Measurements from ENCODE around the gene BEX4. TPM values are rescaled to one million over a fixed set of nuclear protein-coding genes. Genes with fewer than 3 reads are reported as not detected.
A peak's percentile ranks its signal among the peaks of the same experiment; 100 is the strongest.

BEX4 gene
- polyA plus RNA-seq, 1 donor from 2014 or later, result 417 TPM

DNA sequence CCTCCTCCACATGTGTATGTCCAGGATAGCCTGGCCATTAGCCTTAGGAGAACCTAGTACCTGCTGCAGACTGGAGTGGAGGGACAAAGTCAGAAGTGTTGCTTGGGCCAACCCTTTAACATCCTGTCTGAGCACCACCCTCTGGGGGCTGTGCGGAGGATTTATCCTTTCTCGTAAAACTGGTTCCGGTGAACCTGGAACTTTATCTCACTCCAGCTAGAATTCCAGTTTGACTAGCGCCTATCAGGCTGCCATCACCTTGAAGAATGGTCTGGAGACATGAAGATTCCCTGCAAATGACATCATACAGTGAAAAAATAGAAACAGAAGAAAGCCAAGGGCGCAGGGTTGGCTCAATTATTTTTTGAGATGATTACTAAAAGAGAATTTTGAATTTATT lies 36.1 kb downstream of the BEX4 start:
- Histone ChIP-seq H2AFZ (ENCODE audit: low read depth, low read length) (no peak overlapping the region), H3K36me3 (ENCODE audit: insufficient read depth, low read length) (no peaks in the 10 kb centered on the region), H3K79me2 (replicated peaks; ENCODE audit: insufficient read depth, low read length) (no peaks in the 10 kb centered on the region), H4K20me1 (ENCODE audit: insufficient read depth) (no peaks in the 10 kb centered on the region), H3K27ac (ENCODE audit: low read length) (no peak overlapping the region), H3K9me3 (ENCODE audit: low read length) (no peaks in the 10 kb centered on the region), H3K9ac (ENCODE audit: low read length) (no peak overlapping the region), H3K4me3 (ENCODE audit: low read length) (no peak overlapping the region), H3K9me2 (ENCODE audit: insufficient read depth, low read length) (no peaks in the 10 kb centered on the region), H3K27me3 (ENCODE audit: insufficient read depth, low read depth, low read length) (no peaks in the 10 kb centered on the region), H3F3A (ENCODE audit: insufficient read depth, low read length, poor library complexity, severe bottlenecking) (no peaks in the 10 kb centered on the region), H3K4me2 (ENCODE audit: low read length) (no peak overlapping the region)
- TF ChIP-seq RAD21 (conservative IDR thresholded peaks at IDR 0.05), result no peak
- TF ChIP-seq, protein P1, sequence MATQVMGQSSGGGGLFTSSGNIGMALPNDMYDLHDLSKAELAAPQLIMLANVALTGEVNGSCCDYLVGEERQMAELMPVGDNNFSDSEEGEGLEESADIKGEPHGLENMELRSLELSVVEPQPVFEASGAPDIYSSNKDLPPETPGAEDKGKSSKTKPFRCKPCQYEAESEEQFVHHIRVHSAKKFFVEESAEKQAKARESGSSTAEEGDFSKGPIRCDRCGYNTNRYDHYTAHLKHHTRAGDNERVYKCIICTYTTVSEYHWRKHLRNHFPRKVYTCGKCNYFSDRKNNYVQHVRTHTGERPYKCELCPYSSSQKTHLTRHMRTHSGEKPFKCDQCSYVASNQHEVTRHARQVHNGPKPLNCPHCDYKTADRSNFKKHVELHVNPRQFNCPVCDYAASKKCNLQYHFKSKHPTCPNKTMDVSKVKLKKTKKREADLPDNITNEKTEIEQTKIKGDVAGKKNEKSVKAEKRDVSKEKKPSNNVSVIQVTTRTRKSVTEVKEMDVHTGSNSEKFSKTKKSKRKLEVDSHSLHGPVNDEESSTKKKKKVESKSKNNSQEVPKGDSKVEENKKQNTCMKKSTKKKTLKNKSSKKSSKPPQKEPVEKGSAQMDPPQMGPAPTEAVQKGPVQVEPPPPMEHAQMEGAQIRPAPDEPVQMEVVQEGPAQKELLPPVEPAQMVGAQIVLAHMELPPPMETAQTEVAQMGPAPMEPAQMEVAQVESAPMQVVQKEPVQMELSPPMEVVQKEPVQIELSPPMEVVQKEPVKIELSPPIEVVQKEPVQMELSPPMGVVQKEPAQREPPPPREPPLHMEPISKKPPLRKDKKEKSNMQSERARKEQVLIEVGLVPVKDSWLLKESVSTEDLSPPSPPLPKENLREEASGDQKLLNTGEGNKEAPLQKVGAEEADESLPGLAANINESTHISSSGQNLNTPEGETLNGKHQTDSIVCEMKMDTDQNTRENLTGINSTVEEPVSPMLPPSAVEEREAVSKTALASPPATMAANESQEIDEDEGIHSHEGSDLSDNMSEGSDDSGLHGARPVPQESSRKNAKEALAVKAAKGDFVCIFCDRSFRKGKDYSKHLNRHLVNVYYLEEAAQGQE (IDR thresholded peaks at IDR 0.05; ENCODE audit: borderline replicate concordance), result no peak
- no peak for TF ChIP-seq EP300 (conservative IDR thresholded peaks at IDR 0.05; ENCODE audit: poor library complexity, severe bottlenecking)
- TF ChIP-seq, protein P2, sequence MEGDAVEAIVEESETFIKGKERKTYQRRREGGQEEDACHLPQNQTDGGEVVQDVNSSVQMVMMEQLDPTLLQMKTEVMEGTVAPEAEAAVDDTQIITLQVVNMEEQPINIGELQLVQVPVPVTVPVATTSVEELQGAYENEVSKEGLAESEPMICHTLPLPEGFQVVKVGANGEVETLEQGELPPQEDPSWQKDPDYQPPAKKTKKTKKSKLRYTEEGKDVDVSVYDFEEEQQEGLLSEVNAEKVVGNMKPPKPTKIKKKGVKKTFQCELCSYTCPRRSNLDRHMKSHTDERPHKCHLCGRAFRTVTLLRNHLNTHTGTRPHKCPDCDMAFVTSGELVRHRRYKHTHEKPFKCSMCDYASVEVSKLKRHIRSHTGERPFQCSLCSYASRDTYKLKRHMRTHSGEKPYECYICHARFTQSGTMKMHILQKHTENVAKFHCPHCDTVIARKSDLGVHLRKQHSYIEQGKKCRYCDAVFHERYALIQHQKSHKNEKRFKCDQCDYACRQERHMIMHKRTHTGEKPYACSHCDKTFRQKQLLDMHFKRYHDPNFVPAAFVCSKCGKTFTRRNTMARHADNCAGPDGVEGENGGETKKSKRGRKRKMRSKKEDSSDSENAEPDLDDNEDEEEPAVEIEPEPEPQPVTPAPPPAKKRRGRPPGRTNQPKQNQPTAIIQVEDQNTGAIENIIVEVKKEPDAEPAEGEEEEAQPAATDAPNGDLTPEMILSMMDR (IDR thresholded peaks at IDR 0.05; ENCODE audit: poor library complexity, severe bottlenecking), result no peak
- no peak for TF ChIP-seq MXI1 (conservative IDR thresholded peaks at IDR 0.05; ENCODE audit: poor library complexity, severe bottlenecking)
- no peak for TF ChIP-seq EZH2 (IDR thresholded peaks at IDR 0.05; ENCODE audit: borderline replicate concordance, insufficient read depth, low read length, poor library complexity, severe bottlenecking)
- TF ChIP-seq POLR2AphosphoS5 (IDR thresholded peaks at IDR 0.05), result no peak
- no peak for TF ChIP-seq SMC3 (conservative IDR thresholded peaks at IDR 0.05; ENCODE audit: poor library complexity)
- no peak for TF ChIP-seq TAF1 (IDR thresholded peaks at IDR 0.05; ENCODE audit: low read depth)

DNA sequence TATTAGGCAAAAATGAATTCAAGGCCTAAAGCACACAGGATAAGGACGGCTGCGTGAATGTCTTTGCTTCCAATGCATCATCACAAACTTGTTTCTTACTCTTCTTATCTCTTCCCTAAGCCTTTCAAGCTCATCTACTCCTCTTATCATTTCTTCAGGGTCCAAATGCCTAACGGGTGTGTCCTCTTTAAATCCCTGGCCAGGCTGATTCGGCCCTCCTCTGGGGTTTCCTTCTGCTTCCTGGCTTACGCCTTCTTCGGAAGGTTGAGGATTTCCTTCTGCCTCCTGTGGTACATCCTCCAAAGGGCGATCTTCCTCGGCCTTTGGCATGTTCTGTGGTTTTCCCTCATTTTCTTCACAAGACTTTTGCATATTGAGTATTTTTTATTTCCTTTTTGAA lies 38.7 kb downstream of the BEX4 start:
- no peaks in the 10 kb centered on the region for H3K9me2 ChIP-seq (ENCODE audit: insufficient read depth, low read length)
- H3K4me2 ChIP-seq (ENCODE audit: low read length), result peak overlapping the region; percentile 82
- no peaks in the 10 kb centered on the region for H3K36me3 ChIP-seq (ENCODE audit: insufficient read depth, low read length)
- TF ChIP-seq, protein P2 (IDR thresholded peaks at IDR 0.05; ENCODE audit: poor library complexity, severe bottlenecking), result no peak
- no peak for TF ChIP-seq EZH2 (IDR thresholded peaks at IDR 0.05; ENCODE audit: borderline replicate concordance, insufficient read depth, low read length, poor library complexity, severe bottlenecking)
- TF ChIP-seq RAD21 (conservative IDR thresholded peaks at IDR 0.05), result no peak
- no peak for TF ChIP-seq TAF1 (IDR thresholded peaks at IDR 0.05; ENCODE audit: low read depth)
- TF ChIP-seq MXI1 (conservative IDR thresholded peaks at IDR 0.05; ENCODE audit: poor library complexity, severe bottlenecking), result no peak
- TF ChIP-seq EP300 (conservative IDR thresholded peaks at IDR 0.05; ENCODE audit: poor library complexity, severe bottlenecking), result no peak
- H3K4me3 ChIP-seq (ENCODE audit: low read length), result peak overlapping the region; percentile 75
- peak overlapping the region; percentile 97 for H3K27ac ChIP-seq (ENCODE audit: low read length)
- H2AFZ ChIP-seq (ENCODE audit: low read depth, low read length), result no peak overlapping the region
- no peaks in the 10 kb centered on the region for H3K27me3 ChIP-seq (ENCODE audit: insufficient read depth, low read depth, low read length)
- H3K9me3 ChIP-seq (ENCODE audit: low read length), result no peaks in the 10 kb centered on the region
- no peaks in the 10 kb centered on the region for H3F3A ChIP-seq (ENCODE audit: insufficient read depth, low read length, poor library complexity, severe bottlenecking)
- no peaks in the 10 kb centered on the region for H4K20me1 ChIP-seq (ENCODE audit: insufficient read depth)
- H3K79me2 ChIP-seq (replicated peaks; ENCODE audit: insufficient read depth, low read length), result no peaks in the 10 kb centered on the region
- H3K9ac ChIP-seq (ENCODE audit: low read length), result peak overlapping the region; percentile 93

All from neural cell (in vitro differentiated cells).